HCT116 (cell line): ENCODE measurements around the gene UNC5C.

Source experiments
- EZH2 ChIP-seq: fragments of 200-600 bp; sonication (generic); IDR thresholded peaks from 2 replicates; pipeline ENCODE4 v1.6.1; 2017; ENCODE audit warnings: antibody characterized with exemption, mixed run types
- EZH2phosphoT487 ChIP-seq: fragments of 200-600 bp; IDR thresholded peaks from 2 replicates; pipeline ENCODE4 v1.6.1; 2018; ENCODE audit warnings: antibody characterized with exemption, borderline replicate concordance
- FOSL1 ChIP-seq: IDR thresholded peaks from 2 replicates; pipeline ENCODE4 v1.6.1; 2012; ENCODE audit warnings: low read depth
- JUND ChIP-seq: IDR thresholded peaks from 2 replicates; pipeline ENCODE4 v1.6.1; 2012
- MAX ChIP-seq: IDR thresholded peaks from 2 replicates; pipeline ENCODE4 v1.6.1; 2012
- POLR2A ChIP-seq: IDR thresholded peaks from 2 replicates; pipeline ENCODE4 v1.7.0; 2011; ENCODE audit warnings: borderline replicate concordance; ENCODE audit not compliant: insufficient read depth, insufficient read length; ENCODE audit errors: extremely low read depth
- POLR2AphosphoS5 ChIP-seq: IDR thresholded peaks from 2 replicates; pipeline ENCODE4 v1.6.1; 2011; ENCODE audit warnings: mild to moderate bottlenecking, low read depth, low read length, moderate library complexity
- RAD21 ChIP-seq: IDR thresholded peaks from 2 replicates; pipeline ENCODE4 v1.6.1; 2012; ENCODE audit warnings: low read depth, mild to moderate bottlenecking
- SIN3A ChIP-seq: IDR thresholded peaks from 2 replicates; pipeline ENCODE4 v1.6.1; 2012; ENCODE audit warnings: low read depth
- YY1 ChIP-seq: IDR thresholded peaks from 2 replicates; pipeline ENCODE4 v1.6.1; 2011; ENCODE audit warnings: low read length, low read depth, moderate library complexity, mild to moderate bottlenecking; ENCODE audit not compliant: insufficient replicate concordance; ENCODE audit errors: extremely low read depth
- ZBTB33 ChIP-seq: IDR thresholded peaks from 2 replicates; pipeline ENCODE4 v1.6.1; 2011; ENCODE audit warnings: mild to moderate bottlenecking, low read length, moderate library complexity; ENCODE audit not compliant: insufficient replicate concordance; ENCODE audit errors: extremely low read depth
- ZFX ChIP-seq: fragments of 450-650 bp; IDR thresholded peaks from 2 replicates; pipeline ENCODE4 v1.6.1; 2017
- ZNF274 ChIP-seq: fragments of 200-500 bp; sonication (Bioruptor generic); IDR thresholded peaks from 2 replicates; pipeline ENCODE4 v1.6.1; 2014; ENCODE audit warnings: mild to moderate bottlenecking, low read depth, low read length, inconsistent platforms
- TF ChIP-seq, protein P1 (sequence below), 3 experiments: fragments of 200-600 bp in 1 of 3; sonication (generic) in 1 of 3; IDR thresholded peaks in 2 of 3; conservative IDR thresholded peaks in 1 of 3; 2 replicates each; pipeline ENCODE4 v1.5.1; 2012 to 2017; ENCODE audit warnings: low read depth in 2 of 3, low read length in 2 of 3, antibody characterized with exemption in 1 of 3, borderline replicate concordance in 1 of 3, control low read depth in 1 of 3, mild to moderate bottlenecking in 1 of 3, mixed read lengths in 1 of 3, mixed run types in 1 of 3, moderate library complexity in 1 of 3; ENCODE audit not compliant: insufficient read depth in 1 of 3

GRCh38 chr4:95529946-95530345, 18.8 kb downstream of the UNC5C start:
- TF ChIP-seq, protein P1, sequence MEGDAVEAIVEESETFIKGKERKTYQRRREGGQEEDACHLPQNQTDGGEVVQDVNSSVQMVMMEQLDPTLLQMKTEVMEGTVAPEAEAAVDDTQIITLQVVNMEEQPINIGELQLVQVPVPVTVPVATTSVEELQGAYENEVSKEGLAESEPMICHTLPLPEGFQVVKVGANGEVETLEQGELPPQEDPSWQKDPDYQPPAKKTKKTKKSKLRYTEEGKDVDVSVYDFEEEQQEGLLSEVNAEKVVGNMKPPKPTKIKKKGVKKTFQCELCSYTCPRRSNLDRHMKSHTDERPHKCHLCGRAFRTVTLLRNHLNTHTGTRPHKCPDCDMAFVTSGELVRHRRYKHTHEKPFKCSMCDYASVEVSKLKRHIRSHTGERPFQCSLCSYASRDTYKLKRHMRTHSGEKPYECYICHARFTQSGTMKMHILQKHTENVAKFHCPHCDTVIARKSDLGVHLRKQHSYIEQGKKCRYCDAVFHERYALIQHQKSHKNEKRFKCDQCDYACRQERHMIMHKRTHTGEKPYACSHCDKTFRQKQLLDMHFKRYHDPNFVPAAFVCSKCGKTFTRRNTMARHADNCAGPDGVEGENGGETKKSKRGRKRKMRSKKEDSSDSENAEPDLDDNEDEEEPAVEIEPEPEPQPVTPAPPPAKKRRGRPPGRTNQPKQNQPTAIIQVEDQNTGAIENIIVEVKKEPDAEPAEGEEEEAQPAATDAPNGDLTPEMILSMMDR (IDR thresholded peaks at IDR 0.05 in 2 of 3, conservative IDR thresholded peaks at IDR 0.05 in 1 of 3; ENCODE audit: borderline replicate concordance in 1 of 3, insufficient read depth in 1 of 3, low read depth in 2 of 3, low read length in 2 of 3): no peak
- TF ChIP-seq POLR2A (no peak), POLR2AphosphoS5 (no peak), MAX (no peak), ZBTB33 (no peak), RAD21 (no peak), EZH2phosphoT487 (no peak), EZH2 (no peak), JUND (no peak), SIN3A (no peak), ZFX (no peak), YY1 (no peak), ZNF274 (no peak), FOSL1 (no peak)
